WTC11 (cell line): ENCODE measurements around the gene MLYCD. TPM values are rescaled to one million over a fixed set of nuclear protein-coding genes. Genes with fewer than 3 reads are reported as not detected.

Experiments
- ATAC-seq: fragments of 200-7000 bp; cut with Tn5 transposase; 2 replicates; pipeline ENCODE4 v1.10.0; 2021; ENCODE audit warnings: mild to moderate bottlenecking, moderate library complexity
- CTCF ChIA-PET: fragments of 300-600 bp; sonication (Branson Sonifier 250); formaldehyde crosslinking; loops from one replicate; lab custom pipeline; 2021; ENCODE audit warnings: antibody characterized with exemption; lab: Charles Lee
- POLR2A ChIA-PET: fragments of 350-600 bp; sonication (Branson Sonifier 250); formaldehyde crosslinking; loops from one replicate; lab custom pipeline; 2021; ENCODE audit warnings: antibody characterized with exemption; lab: Charles Lee
- DNase-seq: peaks from one replicate; pipeline ENCODE4 v3.0.0; 2021; ENCODE audit warnings: low spot score
- H3K27ac Mint-ChIP-seq: 2 replicates; pipeline ENCODE4 v1.8.0; 2021; ENCODE audit warnings: mixed read lengths
- H3K27me3 Mint-ChIP-seq: 2 replicates; pipeline ENCODE4 v1.8.0; 2021; ENCODE audit warnings: low read depth, mild to moderate bottlenecking, moderate library complexity, mixed read lengths
- H3K36me3 Mint-ChIP-seq: 2 replicates; pipeline ENCODE4 v1.8.0; 2021; ENCODE audit warnings: mixed read lengths
- H3K4me1 Mint-ChIP-seq: 2 replicates; pipeline ENCODE4 v1.8.0; 2022; ENCODE audit warnings: mixed read lengths
- H3K4me3 Mint-ChIP-seq: 2 replicates; pipeline ENCODE4 v1.8.0; 2021; ENCODE audit warnings: mild to moderate bottlenecking, moderate library complexity, mixed read lengths
- H3K9me3 Mint-ChIP-seq: 2 replicates; pipeline ENCODE4 v1.8.0; 2021; ENCODE audit warnings: mixed read lengths
- ATF1 ChIP-seq: sonication (generic); formaldehyde crosslinking; IDR thresholded peaks from 2 replicates; pipeline ENCODE4 v1.8.1; 2023; ENCODE audit warnings: mild to moderate bottlenecking, moderate library complexity, missing genetic modification reagents
- CBFB ChIP-seq: sonication (generic); formaldehyde crosslinking; IDR thresholded peaks from 2 replicates; pipeline ENCODE4 v1.8.1; 2022; ENCODE audit warnings: mild to moderate bottlenecking, low read depth, missing genetic modification reagents
- CDX4 ChIP-seq: fragments of 250-450 bp; sonication (Bioruptor Pico); IDR thresholded peaks from 2 replicates; pipeline ENCODE4 v1.9.0; 2021; ENCODE audit warnings: moderate library complexity, mild to moderate bottlenecking, inconsistent platforms, borderline replicate concordance
- FOXK1 ChIP-seq: sonication (generic); formaldehyde crosslinking; IDR thresholded peaks from 2 replicates; pipeline ENCODE4 v1.8.0; 2022; ENCODE audit warnings: mild to moderate bottlenecking, moderate library complexity, missing genetic modification reagents
- NFE2L1 ChIP-seq: sonication (generic); formaldehyde crosslinking; IDR thresholded peaks from 2 replicates; pipeline ENCODE4 v1.8.1; 2023; ENCODE audit warnings: missing genetic modification reagents
- NR2C2 ChIP-seq: sonication (generic); formaldehyde crosslinking; IDR thresholded peaks from 2 replicates; pipeline ENCODE4 v1.8.0; 2022; ENCODE audit warnings: mild to moderate bottlenecking, missing genetic modification reagents
- NR3C1 ChIP-seq: sonication (generic); formaldehyde crosslinking; conservative IDR thresholded peaks from 2 replicates; pipeline ENCODE4 v1.8.1; 2023; ENCODE audit warnings: low read depth, mild to moderate bottlenecking, missing genetic modification reagents
- STAT6 ChIP-seq: sonication (generic); formaldehyde crosslinking; conservative IDR thresholded peaks from 2 replicates; pipeline ENCODE4 v1.8.1; 2023; ENCODE audit warnings: mild to moderate bottlenecking, low read depth, missing genetic modification reagents, moderate library complexity
- TEAD1 ChIP-seq: sonication (generic); formaldehyde crosslinking; IDR thresholded peaks from 2 replicates; pipeline ENCODE4 v1.8.0; 2022; ENCODE audit warnings: mild to moderate bottlenecking, missing genetic modification reagents
- TEAD4 ChIP-seq: sonication (generic); formaldehyde crosslinking; IDR thresholded peaks from 2 replicates; pipeline ENCODE4 v1.8.0; 2022; ENCODE audit warnings: mild to moderate bottlenecking, missing genetic modification reagents
- TP53 ChIP-seq: sonication (generic); formaldehyde crosslinking; IDR thresholded peaks from 2 replicates; pipeline ENCODE4 v1.8.1; 2023; ENCODE audit warnings: mild to moderate bottlenecking, missing genetic modification reagents
- ZBTB21 ChIP-seq: sonication (generic); formaldehyde crosslinking; IDR thresholded peaks from 2 replicates; pipeline ENCODE4 v1.8.1; 2023; ENCODE audit warnings: mild to moderate bottlenecking, missing genetic modification reagents, borderline replicate concordance
- ZNF396 ChIP-seq: fragments of 250-450 bp; sonication (Bioruptor Pico); IDR thresholded peaks from 2 replicates; pipeline ENCODE4 v1.8.0; 2021; ENCODE audit warnings: mild to moderate bottlenecking, moderate library complexity, borderline replicate concordance
- ZNF416 ChIP-seq: fragments of 250-450 bp; sonication (Bioruptor Pico); IDR thresholded peaks from 2 replicates; pipeline ENCODE4 v1.9.0; 2021; ENCODE audit warnings: mild to moderate bottlenecking, inconsistent platforms
- ZSCAN18 ChIP-seq: fragments of 250-450 bp; sonication (Bioruptor Pico); IDR thresholded peaks from 2 replicates; pipeline ENCODE4 v2.1.2; 2022; ENCODE audit warnings: mild to moderate bottlenecking, moderate library complexity
- total RNA-seq: library from RNA; stranded (reverse); gene quantifications from 3 replicates; pipeline ENCODE4 v1.2.3, GENCODE V29; 2021
- TF ChIP-seq, protein P1 (sequence below): fragments of 250-450 bp; sonication (Bioruptor Pico); IDR thresholded peaks from 2 replicates; pipeline ENCODE4 v1.9.0; 2021; ENCODE audit warnings: mild to moderate bottlenecking, borderline replicate concordance
- TF ChIP-seq, protein P2 (sequence below): sonication (generic); formaldehyde crosslinking; IDR thresholded peaks from 2 replicates; pipeline ENCODE4 v1.8.1; 2023; ENCODE audit warnings: mild to moderate bottlenecking, moderate library complexity, missing genetic modification reagents
- TF ChIP-seq, protein P3 (sequence below): fragments of 200-600 bp; IDR thresholded peaks from 2 replicates; pipeline ENCODE4 v1.8.0; 2022; ENCODE audit warnings: antibody characterized with exemption
- TF ChIP-seq, protein P4 (sequence below): sonication (generic); formaldehyde crosslinking; IDR thresholded peaks from 2 replicates; pipeline ENCODE4 v1.8.0; 2022; ENCODE audit warnings: mild to moderate bottlenecking, missing genetic modification reagents
- TF ChIP-seq, protein P5 (sequence below): sonication (generic); formaldehyde crosslinking; conservative IDR thresholded peaks from 2 replicates; pipeline ENCODE4 v1.8.1; 2022; ENCODE audit warnings: mild to moderate bottlenecking, missing genetic modification reagents

MLYCD gene
- total RNA-seq, 1 experiment from 2014 or later, result 6.3 TPM

- peaks cover 3% of the 10 kb centered on the region; the same call in 1 of the 2 replicates for H3K4me1 Mint-ChIP-seq
- H3K36me3 Mint-ChIP-seq, result peaks cover 7% of the 10 kb centered on the region
- H3K9me3 Mint-ChIP-seq, result peaks cover 24% of the 10 kb centered on the region
- no peak for TF ChIP-seq TP53 (CRISPR knock-in tag)
- TF ChIP-seq, all 79 proteins: peak for 0
- ChIA-PET CTCF (interaction anchor here (1.0 kb wide), 1 partner anchor 66 kb away, joined by 3 read pairs; no protein-coding TSS in a partner anchor), POLR2A (no interaction called here)
- ATAC-seq (no peak), DNase-seq (no peak)
- Mint-ChIP-seq H3K27me3 (no peaks in the 10 kb centered on the region; the same call in 1 of the 2 replicates), H3K27ac (no peak overlapping the region), H3K4me3 (no peak overlapping the region)
These were observed 8.6 kb upstream of the MLYCD start for GRCh38 chr16:83890359-83890758.

DNA sequence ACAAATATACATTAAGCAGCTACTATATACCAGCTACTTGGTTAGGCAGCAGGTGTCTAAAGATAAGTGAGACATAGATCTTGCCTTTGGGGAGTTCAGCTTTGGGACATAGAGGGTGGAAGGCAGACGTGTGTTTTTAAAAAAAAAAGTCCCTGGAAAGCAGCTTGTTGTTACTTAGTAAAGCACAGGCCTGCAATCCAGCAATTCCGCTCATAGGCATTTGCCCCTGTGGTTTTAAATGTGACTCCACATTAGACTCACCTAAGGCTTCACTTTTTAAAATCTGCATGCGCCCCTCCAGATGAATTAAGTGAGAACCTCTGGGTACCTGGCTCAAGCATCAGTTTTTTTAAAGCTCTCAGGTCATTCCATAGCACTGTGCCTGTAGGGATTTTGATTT is 7.2 kb upstream of the MLYCD start:
- TF ChIP-seq ZSCAN18 (CRISPR knock-in tag), result no peak
- TF ChIP-seq ATF1 (CRISPR knock-in tag), result no peak
- TF ChIP-seq NR2C2, result no peak
- no peak for TF ChIP-seq ZNF416
- TF ChIP-seq, protein P1, sequence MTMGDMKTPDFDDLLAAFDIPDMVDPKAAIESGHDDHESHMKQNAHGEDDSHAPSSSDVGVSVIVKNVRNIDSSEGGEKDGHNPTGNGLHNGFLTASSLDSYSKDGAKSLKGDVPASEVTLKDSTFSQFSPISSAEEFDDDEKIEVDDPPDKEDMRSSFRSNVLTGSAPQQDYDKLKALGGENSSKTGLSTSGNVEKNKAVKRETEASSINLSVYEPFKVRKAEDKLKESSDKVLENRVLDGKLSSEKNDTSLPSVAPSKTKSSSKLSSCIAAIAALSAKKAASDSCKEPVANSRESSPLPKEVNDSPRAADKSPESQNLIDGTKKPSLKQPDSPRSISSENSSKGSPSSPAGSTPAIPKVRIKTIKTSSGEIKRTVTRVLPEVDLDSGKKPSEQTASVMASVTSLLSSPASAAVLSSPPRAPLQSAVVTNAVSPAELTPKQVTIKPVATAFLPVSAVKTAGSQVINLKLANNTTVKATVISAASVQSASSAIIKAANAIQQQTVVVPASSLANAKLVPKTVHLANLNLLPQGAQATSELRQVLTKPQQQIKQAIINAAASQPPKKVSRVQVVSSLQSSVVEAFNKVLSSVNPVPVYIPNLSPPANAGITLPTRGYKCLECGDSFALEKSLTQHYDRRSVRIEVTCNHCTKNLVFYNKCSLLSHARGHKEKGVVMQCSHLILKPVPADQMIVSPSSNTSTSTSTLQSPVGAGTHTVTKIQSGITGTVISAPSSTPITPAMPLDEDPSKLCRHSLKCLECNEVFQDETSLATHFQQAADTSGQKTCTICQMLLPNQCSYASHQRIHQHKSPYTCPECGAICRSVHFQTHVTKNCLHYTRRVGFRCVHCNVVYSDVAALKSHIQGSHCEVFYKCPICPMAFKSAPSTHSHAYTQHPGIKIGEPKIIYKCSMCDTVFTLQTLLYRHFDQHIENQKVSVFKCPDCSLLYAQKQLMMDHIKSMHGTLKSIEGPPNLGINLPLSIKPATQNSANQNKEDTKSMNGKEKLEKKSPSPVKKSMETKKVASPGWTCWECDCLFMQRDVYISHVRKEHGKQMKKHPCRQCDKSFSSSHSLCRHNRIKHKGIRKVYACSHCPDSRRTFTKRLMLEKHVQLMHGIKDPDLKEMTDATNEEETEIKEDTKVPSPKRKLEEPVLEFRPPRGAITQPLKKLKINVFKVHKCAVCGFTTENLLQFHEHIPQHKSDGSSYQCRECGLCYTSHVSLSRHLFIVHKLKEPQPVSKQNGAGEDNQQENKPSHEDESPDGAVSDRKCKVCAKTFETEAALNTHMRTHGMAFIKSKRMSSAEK (CRISPR knock-in tag), result no peak
- TF ChIP-seq, protein P2, sequence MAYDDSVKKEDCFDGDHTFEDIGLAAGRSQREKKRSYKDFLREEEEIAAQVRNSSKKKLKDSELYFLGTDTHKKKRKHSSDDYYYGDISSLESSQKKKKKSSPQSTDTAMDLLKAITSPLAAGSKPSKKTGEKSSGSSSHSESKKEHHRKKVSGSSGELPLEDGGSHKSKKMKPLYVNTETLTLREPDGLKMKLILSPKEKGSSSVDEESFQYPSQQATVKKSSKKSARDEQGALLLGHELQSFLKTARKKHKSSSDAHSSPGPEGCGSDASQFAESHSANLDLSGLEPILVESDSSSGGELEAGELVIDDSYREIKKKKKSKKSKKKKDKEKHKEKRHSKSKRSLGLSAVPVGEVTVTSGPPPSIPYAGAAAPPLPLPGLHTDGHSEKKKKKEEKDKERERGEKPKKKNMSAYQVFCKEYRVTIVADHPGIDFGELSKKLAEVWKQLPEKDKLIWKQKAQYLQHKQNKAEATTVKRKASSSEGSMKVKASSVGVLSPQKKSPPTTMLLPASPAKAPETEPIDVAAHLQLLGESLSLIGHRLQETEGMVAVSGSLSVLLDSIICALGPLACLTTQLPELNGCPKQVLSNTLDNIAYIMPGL (CRISPR knock-in tag), result no peak
- TF ChIP-seq, protein P3, sequence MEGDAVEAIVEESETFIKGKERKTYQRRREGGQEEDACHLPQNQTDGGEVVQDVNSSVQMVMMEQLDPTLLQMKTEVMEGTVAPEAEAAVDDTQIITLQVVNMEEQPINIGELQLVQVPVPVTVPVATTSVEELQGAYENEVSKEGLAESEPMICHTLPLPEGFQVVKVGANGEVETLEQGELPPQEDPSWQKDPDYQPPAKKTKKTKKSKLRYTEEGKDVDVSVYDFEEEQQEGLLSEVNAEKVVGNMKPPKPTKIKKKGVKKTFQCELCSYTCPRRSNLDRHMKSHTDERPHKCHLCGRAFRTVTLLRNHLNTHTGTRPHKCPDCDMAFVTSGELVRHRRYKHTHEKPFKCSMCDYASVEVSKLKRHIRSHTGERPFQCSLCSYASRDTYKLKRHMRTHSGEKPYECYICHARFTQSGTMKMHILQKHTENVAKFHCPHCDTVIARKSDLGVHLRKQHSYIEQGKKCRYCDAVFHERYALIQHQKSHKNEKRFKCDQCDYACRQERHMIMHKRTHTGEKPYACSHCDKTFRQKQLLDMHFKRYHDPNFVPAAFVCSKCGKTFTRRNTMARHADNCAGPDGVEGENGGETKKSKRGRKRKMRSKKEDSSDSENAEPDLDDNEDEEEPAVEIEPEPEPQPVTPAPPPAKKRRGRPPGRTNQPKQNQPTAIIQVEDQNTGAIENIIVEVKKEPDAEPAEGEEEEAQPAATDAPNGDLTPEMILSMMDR, result no peak
- TF ChIP-seq ZNF396 (CRISPR knock-in tag), result no peak
- TF ChIP-seq, protein P4, sequence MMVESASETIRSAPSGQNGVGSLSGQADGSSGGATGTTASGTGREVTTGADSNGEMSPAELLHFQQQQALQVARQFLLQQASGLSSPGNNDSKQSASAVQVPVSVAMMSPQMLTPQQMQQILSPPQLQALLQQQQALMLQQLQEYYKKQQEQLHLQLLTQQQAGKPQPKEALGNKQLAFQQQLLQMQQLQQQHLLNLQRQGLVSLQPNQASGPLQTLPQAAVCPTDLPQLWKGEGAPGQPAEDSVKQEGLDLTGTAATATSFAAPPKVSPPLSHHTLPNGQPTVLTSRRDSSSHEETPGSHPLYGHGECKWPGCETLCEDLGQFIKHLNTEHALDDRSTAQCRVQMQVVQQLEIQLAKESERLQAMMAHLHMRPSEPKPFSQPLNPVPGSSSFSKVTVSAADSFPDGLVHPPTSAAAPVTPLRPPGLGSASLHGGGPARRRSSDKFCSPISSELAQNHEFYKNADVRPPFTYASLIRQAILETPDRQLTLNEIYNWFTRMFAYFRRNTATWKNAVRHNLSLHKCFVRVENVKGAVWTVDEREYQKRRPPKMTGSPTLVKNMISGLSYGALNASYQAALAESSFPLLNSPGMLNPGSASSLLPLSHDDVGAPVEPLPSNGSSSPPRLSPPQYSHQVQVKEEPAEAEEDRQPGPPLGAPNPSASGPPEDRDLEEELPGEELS (CRISPR knock-in tag), result no peak
- no peak for TF ChIP-seq TEAD1
- TF ChIP-seq ZBTB21, result no peak
- no peak for TF ChIP-seq STAT6 (CRISPR knock-in tag)
- TF ChIP-seq CBFB, result no peak
- TF ChIP-seq CDX4 (CRISPR knock-in tag), result no peak
- no peak for TF ChIP-seq TEAD4 (CRISPR knock-in tag)
- no peak for TF ChIP-seq NR3C1 (CRISPR knock-in tag)
- TF ChIP-seq, protein P5, sequence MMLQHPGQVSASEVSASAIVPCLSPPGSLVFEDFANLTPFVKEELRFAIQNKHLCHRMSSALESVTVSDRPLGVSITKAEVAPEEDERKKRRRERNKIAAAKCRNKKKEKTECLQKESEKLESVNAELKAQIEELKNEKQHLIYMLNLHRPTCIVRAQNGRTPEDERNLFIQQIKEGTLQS (CRISPR knock-in tag), result no peak
- TF ChIP-seq NFE2L1 (CRISPR knock-in tag), result no peak
- no peak for TF ChIP-seq FOXK1 (CRISPR knock-in tag)
- TF ChIP-seq, all 79 proteins: peak for 0
- CTCF ChIA-PET, result no interaction called here
- ATAC-seq (no peak), DNase-seq (no peak)
- no peak overlapping the region for H3K27ac Mint-ChIP-seq
- peaks cover 7% of the 10 kb centered on the region for H3K36me3 Mint-ChIP-seq
- H3K4me3 Mint-ChIP-seq, result no peak overlapping the region
- peaks cover 24% of the 10 kb centered on the region for H3K9me3 Mint-ChIP-seq
- POLR2A ChIA-PET, result no interaction called here
- no peaks in the 10 kb centered on the region; the same call in 1 of the 2 replicates for H3K27me3 Mint-ChIP-seq
- no peaks in the 10 kb centered on the region for H3K4me1 Mint-ChIP-seq
